NCI-H187 treated with DMSO at 0.1 percent for 48 hours (cell line): ENCODE results near the gene DCLRE1A.

ENCODE experiments used
- DNase-seq: peaks from one replicate; lab custom pipeline; 2025; lab: John Stamatoyannopoulos, UW

The DCLRE1A gene

GRCh38 chr10:113788604-113789083 lies 65.2 kb downstream of the DCLRE1A start:
- no peak for DNase-seq
